H1 (cell line): ENCODE measurements around the gene WDR35. TPM values are rescaled to one million over a fixed set of nuclear protein-coding genes. Genes with fewer than 3 reads are reported as not detected.

Source experiments
- CTCF ChIA-PET: fragments of 300-600 bp; sonication (Branson Sonifier 250); formaldehyde crosslinking; loops from one replicate; lab custom pipeline; 2021; ENCODE audit not compliant: partially characterized antibody; lab: Charles Lee
- POLR2A ChIA-PET: fragments of 300-600 bp; sonication (Branson Sonifier 250); formaldehyde crosslinking; loops from one replicate; lab custom pipeline; 2021; ENCODE audit warnings: inconsistent platforms; ENCODE audit not compliant: partially characterized antibody; lab: Charles Lee
- DNase-seq, 2 experiments: peaks; one replicate each; pipeline versions ENCODE4 v3.0.0 to v3.0.0-alpha.2; 2010 to 2022; ENCODE audit warnings: low spot score in 2 of 2, low read depth in 1 of 2, mixed read lengths in 1 of 2
- FAIRE-seq: peaks from 2 replicates; lab custom pipeline; 2011; peaks lifted over from hg19 to GRCh38; lab: Jason Lieb, UNC
- H2AFZ ChIP-seq: 2 replicates; pipeline ENCODE4 v1.8.1; 2012; ENCODE audit warnings: low read length, inconsistent platforms
- H2AK5ac ChIP-seq: 2 replicates; pipeline ENCODE4 v1.6.1; 2013; ENCODE audit warnings: low read depth, low read length
- H2BK120ac ChIP-seq: replicated peaks from 2 replicates; pipeline ENCODE3; 2013; ENCODE audit warnings: low read depth, low read length, inconsistent platforms
- H2BK12ac ChIP-seq: 2 replicates; pipeline ENCODE4 v1.6.1; 2013; ENCODE audit warnings: low read depth, low read length
- H2BK15ac ChIP-seq: 2 replicates; pipeline ENCODE4 v1.6.1; 2013; ENCODE audit warnings: low read length
- H2BK20ac ChIP-seq: 2 replicates; pipeline ENCODE4 v1.6.1; 2013; ENCODE audit warnings: low read length
- H2BK5ac ChIP-seq: 2 replicates; pipeline ENCODE4 v1.6.1; 2013; ENCODE audit warnings: low read depth, low read length
- H3K14ac ChIP-seq: 2 replicates; pipeline ENCODE4 v1.6.1; 2013; ENCODE audit warnings: inconsistent platforms; ENCODE audit not compliant: insufficient read length
- H3K18ac ChIP-seq: 2 replicates; pipeline ENCODE4 v1.6.1; 2013; ENCODE audit warnings: low read length; ENCODE audit errors: extremely low read depth
- H3K23ac ChIP-seq: 2 replicates; pipeline ENCODE4 v1.6.1; 2013; ENCODE audit warnings: inconsistent platforms; ENCODE audit not compliant: insufficient read length
- H3K23me2 ChIP-seq: 2 replicates; pipeline ENCODE4 v1.6.1; 2013; ENCODE audit warnings: low read depth, low read length
- H3K27ac ChIP-seq: 2 replicates; pipeline ENCODE4 v1.6.1; 2011; ENCODE audit warnings: low read depth, low read length, inconsistent platforms
- H3K27me3 ChIP-seq, 4 experiments: replicated peaks in 1 of 4; 1 replicate in 1 of 4; 2 replicates in 3 of 4; pipeline versions ENCODE4 v1.6.1 to v1.8.1; 2011 to 2013; ENCODE audit warnings: low read length in 3 of 4, mild to moderate bottlenecking in 3 of 4, inconsistent platforms in 2 of 4, mixed read lengths in 2 of 4, moderate library complexity in 1 of 4; ENCODE audit not compliant: control insufficient read depth in 3 of 4, insufficient read depth in 3 of 4; ENCODE audit errors: extremely low read depth in 1 of 4
- H3K36me3 ChIP-seq, 4 experiments: 2 replicates each; pipeline versions ENCODE4 v1.6.1 to v1.8.1; 2011 to 2013; ENCODE audit warnings: mild to moderate bottlenecking in 4 of 4, low read length in 3 of 4, moderate library complexity in 2 of 4, control low read depth in 1 of 4, inconsistent platforms in 1 of 4; ENCODE audit not compliant: insufficient read depth in 4 of 4, control insufficient read depth in 2 of 4
- H3K4ac ChIP-seq: replicated peaks from 2 replicates; pipeline ENCODE3; 2013; ENCODE audit warnings: low read length, low read depth, mixed read lengths, inconsistent platforms; ENCODE audit not compliant: insufficient read length
- H3K4me1 ChIP-seq, 4 experiments: replicated peaks in 1 of 4; 1 replicate in 1 of 4; 2 replicates in 3 of 4; pipeline versions ENCODE4 v1.6.1 to v1.8.1; 2011 to 2013; ENCODE audit warnings: low read length in 3 of 4, inconsistent platforms in 2 of 4, mixed read lengths in 1 of 4; ENCODE audit not compliant: insufficient read depth in 4 of 4, control insufficient read depth in 3 of 4
- H3K4me2 ChIP-seq, 2 experiments: 2 replicates each; pipeline versions ENCODE4 v1.6.1 to v1.8.1; 2011 to 2013; ENCODE audit warnings: low read depth in 2 of 2, low read length in 2 of 2, control low read depth in 1 of 2, inconsistent platforms in 1 of 2, mild to moderate bottlenecking in 1 of 2; ENCODE audit not compliant: insufficient read depth in 1 of 2
- H3K4me3 ChIP-seq, 4 experiments: fragments of 200-600, 300-600 bp in 1 of 4; sonication (generic), shearing (Covaris generic), sonication (Bioruptor Twin) in 1 of 4; 2 replicates each; pipeline versions ENCODE4 v1.5.1 to v1.8.1; 2011 to 2016; ENCODE audit warnings: low read length in 4 of 4, low read depth in 3 of 4, control low read depth in 2 of 4, inconsistent platforms in 2 of 4, mild to moderate bottlenecking in 2 of 4, mixed read lengths in 1 of 4, moderate library complexity in 1 of 4; ENCODE audit not compliant: insufficient read depth in 2 of 4; ENCODE audit errors: extremely low read depth in 1 of 4
- H3K56ac ChIP-seq: replicated peaks from 2 replicates; pipeline ENCODE3; 2013; ENCODE audit warnings: low read depth, mild to moderate bottlenecking, mixed read lengths, low read length, inconsistent platforms; ENCODE audit not compliant: insufficient read length
- H3K79me1 ChIP-seq: 2 replicates; pipeline ENCODE4 v1.6.1; 2013; ENCODE audit warnings: low read depth, low read length, control low read depth
- H3K79me2 ChIP-seq, 2 experiments: 2 replicates each; pipeline versions ENCODE4 v1.6.1 to v1.8.1; 2012 to 2013; ENCODE audit warnings: low read length in 2 of 2, mild to moderate bottlenecking in 2 of 2, inconsistent platforms in 1 of 2; ENCODE audit not compliant: insufficient read depth in 2 of 2, control insufficient read depth in 1 of 2
- H3K9ac ChIP-seq, 4 experiments: replicated peaks in 1 of 4; 1 replicate in 1 of 4; 2 replicates in 3 of 4; pipeline versions ENCODE4 v1.6.1 to v1.8.1; 2011 to 2013; ENCODE audit warnings: low read depth in 3 of 4, low read length in 3 of 4, control low read depth in 2 of 4, mild to moderate bottlenecking in 2 of 4, moderate library complexity in 2 of 4, inconsistent platforms in 1 of 4; ENCODE audit errors: extremely low read depth in 1 of 4
- H3K9me3 ChIP-seq, 2 experiments: 2 replicates each; pipeline versions ENCODE4 v1.6.1 to v1.8.1; 2012 to 2013; ENCODE audit warnings: mild to moderate bottlenecking in 2 of 2, moderate library complexity in 2 of 2, control low read depth in 1 of 2, inconsistent platforms in 1 of 2, low read depth in 1 of 2, low read length in 1 of 2, mixed read lengths in 1 of 2; ENCODE audit not compliant: insufficient read depth in 2 of 2
- H4K20me1 ChIP-seq, 2 experiments: replicated peaks in 1 of 2; 2 replicates each; pipeline versions ENCODE3 to v1.8.1; 2011 to 2013; ENCODE audit warnings: inconsistent platforms in 2 of 2, low read length in 2 of 2, mild to moderate bottlenecking in 1 of 2; ENCODE audit not compliant: insufficient read depth in 2 of 2, control insufficient read depth in 1 of 2
- H4K5ac ChIP-seq: 2 replicates; pipeline ENCODE4 v1.6.1; 2013; ENCODE audit warnings: low read length, low read depth, mixed read lengths, inconsistent platforms; ENCODE audit not compliant: insufficient read length
- H4K8ac ChIP-seq: 2 replicates; pipeline ENCODE4 v1.8.0; 2013; ENCODE audit warnings: mild to moderate bottlenecking, moderate library complexity, low read length, inconsistent platforms; ENCODE audit not compliant: insufficient read depth; ENCODE audit errors: extremely low read depth
- H4K91ac ChIP-seq: replicated peaks from 2 replicates; pipeline ENCODE3; 2013; ENCODE audit warnings: low read length, mixed read lengths, inconsistent platforms; ENCODE audit not compliant: insufficient read length
- CEBPB ChIP-seq: IDR thresholded peaks from 2 replicates; pipeline ENCODE4 v1.6.1; 2012; ENCODE audit warnings: low read depth, low read length
- TAF1 ChIP-seq: IDR thresholded peaks from 2 replicates; pipeline ENCODE4 v1.6.1; 2011; ENCODE audit warnings: mild to moderate bottlenecking, low read depth, low read length
- TCF12 ChIP-seq: IDR thresholded peaks from 2 replicates; pipeline ENCODE4 v1.6.1; 2011; ENCODE audit warnings: low read depth, mild to moderate bottlenecking, low read length
- ZNF274 ChIP-seq: IDR thresholded peaks from 2 replicates; pipeline ENCODE4 v1.7.0; 2012; ENCODE audit warnings: low read length, borderline replicate concordance; ENCODE audit errors: extremely low read depth
- WGBS, 2 experiments: shearing (Covaris generic) in 1 of 2; methylation state at CpG; one replicate each; pipeline versions ENCODE4 v1.1.6 to v1.1.7; 2013 to 2015; ENCODE audit warnings: low lambda C conversion rate in 2 of 2, mixed read lengths in 2 of 2, inconsistent platforms in 1 of 2, low coverage in 1 of 2, missing lambda C conversion rate in 1 of 2; ENCODE audit not compliant: insufficient replicate concordance in 2 of 2, insufficient coverage in 1 of 2, insufficient read length in 1 of 2; ENCODE audit errors: extremely low coverage in 1 of 2, missing lambda C conversion rate in 1 of 2; 5-methylcytosine and 5-hydroxymethylcytosine counted together
- polyA plus RNA-seq, 7 experiments: library from polyadenylated mRNA; depleted of rRNA in 3 of 7; stranded (reverse) in 5 of 7; unstranded in 2 of 7; fragments of >200 nt in 5 of 7; fragments of 200-250 nt in 2 of 7; gene quantifications; 1 replicate in 5 of 7; 2 replicates in 1 of 7; 4 replicates in 1 of 7; pipeline versions ENCODE4 v1.2.1 to v1.2.3, GENCODE V29; 2011 to 2013; ENCODE audit warnings: missing spikeins in 2 of 7, mixed read lengths in 2 of 7
- total RNA-seq: library from RNA; stranded (reverse); fragmentation: NEBNext Ultra II Directional; extraction: Animal tissue kit (Norgen Biotek cat#: 25700); gene quantifications from 2 replicates; pipeline ENCODE4 v1.2.1, GENCODE V29; 2021

Gene WDR35
- total and polyA plus RNA-seq, 2 of the 8 experiments (the other 6 are each of a cell fraction or from before 2014, with no cell fraction given) = 9.0 to 25.5 TPM

DNA sequence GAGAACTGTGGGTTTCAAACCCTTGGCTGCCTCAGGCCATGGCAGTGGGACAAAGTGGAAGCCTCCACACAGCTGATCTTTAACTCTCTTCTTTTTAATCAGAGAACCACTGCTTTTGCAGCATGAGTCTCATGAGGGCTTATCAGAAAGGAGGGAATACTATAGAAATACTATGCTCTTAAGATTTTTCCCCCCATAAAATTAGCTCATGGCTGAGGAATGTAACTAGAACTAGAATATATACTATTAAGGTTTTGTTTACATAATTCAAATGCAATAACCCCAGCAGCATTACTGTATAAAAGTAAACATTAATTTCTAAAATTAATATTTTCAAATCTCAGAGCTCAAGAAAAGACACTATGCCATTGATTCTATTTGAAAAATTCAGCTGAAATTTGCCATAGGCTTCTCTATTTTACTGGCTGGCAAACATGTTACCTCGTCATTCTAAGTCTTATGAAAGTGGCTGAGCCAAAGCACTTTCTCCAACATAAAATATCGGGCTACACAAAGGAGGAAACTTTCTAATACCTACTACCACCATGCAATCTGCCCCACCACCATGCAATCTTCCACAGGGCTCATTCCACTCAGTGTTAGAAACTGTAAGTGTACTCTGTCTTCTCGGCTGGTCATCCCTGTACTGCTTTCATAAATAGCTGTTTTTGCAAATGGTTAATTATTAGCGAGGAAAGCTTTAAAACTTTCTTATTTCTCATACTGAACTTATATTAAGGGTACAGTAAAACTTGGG is 42.5 kb downstream of the WDR35 start:
- no peak overlapping the region for H2AFZ ChIP-seq
- peaks cover 0 to 10% (median 2%) of the 10 kb centered on the region in 4 experiments; a peak in 4 of 7 replicates for H3K4me1 ChIP-seq
- no peak overlapping the region for H2AK5ac ChIP-seq
- H3K23ac ChIP-seq = no peak overlapping the region
- H3K79me1 ChIP-seq = no peaks in the 10 kb centered on the region
- no peak overlapping the region for H3K14ac ChIP-seq
- no peak overlapping the region for H4K91ac ChIP-seq
- H3K23me2 ChIP-seq = no peaks in the 10 kb centered on the region
- no peak overlapping the region for H3K9ac ChIP-seq
- no peak overlapping the region for H2BK12ac ChIP-seq
- H4K5ac ChIP-seq = no peak overlapping the region
- H3K56ac ChIP-seq = no peak overlapping the region
- no peak for DNase-seq
- H3K4ac ChIP-seq = no peak overlapping the region
- H3K36me3 ChIP-seq = peaks cover 0 to 20% (median 1%) of the 10 kb centered on the region in 4 experiments; a peak in 5 of 8 replicates
- H3K4me3 ChIP-seq = no peak overlapping the region
- no peak for TF ChIP-seq CEBPB
- TF ChIP-seq TCF12 = no peak
- TF ChIP-seq ZNF274 = no peak
- no peak for TF ChIP-seq TAF1
- CTCF ChIA-PET = interaction anchor here (0.7 to 1.8 kb wide), 4 partner anchors 9 to 1184 kb away, joined by 3 to 12 read pairs (median 4); no protein-coding TSS in a partner anchor
- H2BK20ac ChIP-seq = no peak overlapping the region
- FAIRE-seq = no peak
- no peak overlapping the region for H2BK15ac ChIP-seq
- WGBS, 2 experiments = 88% methylated on average over 4 of the region's 4 CpGs; no CpG with 5 or more reads in 1 of the 2 experiments
- no peaks in the 10 kb centered on the region for H3K27me3 ChIP-seq
- H3K27ac ChIP-seq = no peak overlapping the region
- no peaks in the 10 kb centered on the region for H3K9me3 ChIP-seq
- no peak overlapping the region for H2BK5ac ChIP-seq
- no peaks in the 10 kb centered on the region for H4K20me1 ChIP-seq
- POLR2A ChIA-PET = interaction anchor here (0.6 kb wide), 1 partner anchor 108 kb away, joined by 3 read pairs; no protein-coding TSS in a partner anchor
- no peak overlapping the region for H2BK120ac ChIP-seq
- H3K18ac ChIP-seq = no peak overlapping the region
- no peak overlapping the region for H3K4me2 ChIP-seq
- H4K8ac ChIP-seq = no peak overlapping the region
- H3K79me2 ChIP-seq = no peaks in the 10 kb centered on the region
